Measurements from ENCODE around the gene PSMD2. TPM values are rescaled to one million over a fixed set of nuclear protein-coding genes. Genes with fewer than 3 reads are reported as not detected.

The PSMD2 gene
- total and polyA plus RNA-seq, 2 of the 8 experiments (the other 6 are each of a cell fraction or from before 2014, with no cell fraction given) = 350 to 363 TPM

- no peak for TF ChIP-seq GABPA (IDR thresholded peaks at IDR 0.05; ENCODE audit: borderline replicate concordance, insufficient read depth, low read length)
Observed at GRCh38 chr3:184315871-184316661, 17.0 kb downstream of the PSMD2 start (continued).

All from H1 (cell line).